SIG-M5 treated with dmso at 0.1 percent for 504 hours (cell line): Measurements from ENCODE around the gene DNAL1.

Experiments used
- DNase-seq: peaks from one replicate; lab custom pipeline; 2025; ENCODE audit not compliant: unreplicated experiment; lab: John Stamatoyannopoulos, UW

The DNAL1 gene

DNA sequence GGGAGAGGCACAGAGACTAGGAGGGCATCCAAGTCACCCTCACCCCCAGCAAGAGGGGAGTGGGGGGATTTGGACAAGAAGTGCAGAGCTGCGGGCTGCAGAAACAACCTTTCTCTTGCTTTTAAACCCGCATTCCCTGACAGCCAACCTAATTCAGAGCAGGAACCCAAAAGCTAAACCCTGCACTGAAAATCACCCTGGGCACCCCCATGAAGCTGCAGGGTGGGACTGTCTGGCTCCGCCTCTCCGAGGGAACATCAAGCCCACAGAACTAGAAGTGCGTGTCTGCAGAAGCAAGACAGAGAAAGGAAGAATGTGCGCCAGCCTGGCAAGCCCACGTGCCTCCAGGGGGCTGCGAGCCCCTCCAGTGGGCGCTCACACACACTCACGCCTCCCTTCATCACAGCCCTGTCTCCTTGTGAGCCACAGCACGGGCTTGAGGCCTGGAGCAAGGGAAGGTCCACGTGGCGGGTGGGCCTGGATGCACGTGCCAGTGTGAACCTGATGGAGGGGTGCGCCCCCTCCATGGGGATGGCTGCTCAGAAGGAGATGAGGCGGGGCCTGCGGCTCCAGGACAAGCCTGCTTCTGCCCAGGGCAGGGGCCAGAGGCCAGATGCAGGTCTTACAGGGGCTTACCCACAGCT, 97.2 kb downstream of the DNAL1 start:
- DNase-seq: peak; percentile 51

DNA sequence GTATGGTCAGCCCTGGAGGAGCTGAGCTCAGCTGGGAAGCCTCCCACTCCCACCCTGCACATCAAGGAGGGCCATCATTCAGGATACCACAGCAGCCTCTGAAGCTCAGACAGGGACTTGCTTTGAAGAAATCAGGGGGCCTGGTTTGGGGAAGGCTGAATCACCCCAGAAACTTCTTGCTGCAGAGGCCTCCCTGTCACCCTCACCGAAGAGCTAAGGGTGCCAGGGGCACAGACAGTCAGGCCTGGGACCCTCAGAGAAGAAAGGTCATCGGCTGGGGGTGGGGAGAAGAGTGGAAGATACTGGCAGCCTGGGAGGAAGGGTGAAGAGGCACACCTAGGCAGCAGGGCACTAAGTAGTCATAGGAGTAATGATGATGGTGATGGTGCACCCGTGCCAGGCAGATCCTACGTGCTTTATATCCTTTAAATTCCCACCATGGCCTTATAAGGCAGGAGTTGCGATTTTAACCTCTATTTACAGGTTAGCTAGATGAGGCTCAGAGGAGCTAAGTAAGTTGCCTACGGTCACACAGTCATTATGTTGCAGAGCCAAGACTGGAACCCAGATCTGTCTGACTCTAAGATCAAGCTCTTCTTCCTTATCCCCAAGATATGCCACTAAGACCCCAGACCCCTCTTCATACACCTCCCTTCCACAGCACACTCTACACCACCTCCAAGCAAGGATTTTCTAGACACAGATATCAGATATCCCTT, 97.9 kb downstream of the DNAL1 start:
- no peak for DNase-seq

DNA sequence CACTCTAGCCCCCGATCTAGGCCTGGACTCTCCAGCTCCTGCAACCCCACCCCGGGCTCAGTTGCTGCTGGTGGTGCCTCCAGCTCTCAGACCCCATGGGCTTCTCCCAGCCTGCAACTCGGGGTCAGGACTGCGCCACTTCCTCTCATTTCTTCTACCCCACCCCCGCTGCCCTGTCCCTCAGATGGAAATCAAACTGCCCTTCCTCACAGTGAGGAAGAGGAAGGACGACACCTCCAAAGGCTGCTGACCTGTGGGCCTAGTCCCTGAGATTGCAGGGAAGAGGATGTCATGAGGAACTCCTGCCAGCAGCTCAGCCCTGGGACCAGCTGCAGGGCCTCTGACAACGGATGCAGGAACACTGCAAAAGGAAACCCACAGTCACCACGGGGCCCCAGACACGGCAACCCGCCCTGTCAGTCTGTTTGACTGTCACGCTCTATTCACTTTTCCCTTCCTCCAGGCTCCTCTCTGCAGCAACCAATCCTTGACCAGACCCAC, 98.7 kb downstream of the DNAL1 start:
- DNase-seq: peak; percentile 80

DNA sequence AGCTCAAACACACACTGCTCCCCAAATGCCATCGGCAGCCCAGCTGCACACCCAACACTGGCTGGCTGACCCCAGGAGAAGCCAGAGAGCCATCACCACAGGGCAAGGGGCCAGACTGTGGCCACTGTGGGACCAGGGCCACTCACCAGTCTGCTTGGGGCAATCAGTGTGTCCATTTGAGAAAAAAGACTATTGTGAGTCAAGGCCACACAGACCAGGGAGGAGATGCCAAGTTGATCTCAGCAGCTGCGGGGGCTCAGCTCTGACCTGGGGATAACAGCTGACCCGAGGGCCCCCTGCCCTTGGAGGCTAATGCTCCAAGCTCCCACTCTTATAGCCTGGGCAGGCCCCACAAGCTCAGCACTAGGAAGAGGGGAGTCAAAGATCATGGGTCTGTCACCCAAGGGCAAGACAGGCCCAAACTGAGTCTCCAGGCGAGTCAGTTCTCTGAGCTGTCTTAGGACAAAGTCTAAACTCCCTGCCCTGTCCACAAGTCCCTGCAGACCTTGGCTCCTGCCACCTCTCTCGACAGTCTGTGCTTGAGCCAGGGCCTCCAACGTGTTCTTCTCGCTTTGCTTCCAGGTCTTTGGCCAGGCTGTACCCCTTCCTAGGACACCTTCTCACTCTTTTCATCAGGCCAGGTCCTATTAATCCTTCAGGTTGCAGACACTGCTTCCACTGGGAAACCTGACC, 99.5 kb downstream of the DNAL1 start:
- DNase-seq: no peak

DNA sequence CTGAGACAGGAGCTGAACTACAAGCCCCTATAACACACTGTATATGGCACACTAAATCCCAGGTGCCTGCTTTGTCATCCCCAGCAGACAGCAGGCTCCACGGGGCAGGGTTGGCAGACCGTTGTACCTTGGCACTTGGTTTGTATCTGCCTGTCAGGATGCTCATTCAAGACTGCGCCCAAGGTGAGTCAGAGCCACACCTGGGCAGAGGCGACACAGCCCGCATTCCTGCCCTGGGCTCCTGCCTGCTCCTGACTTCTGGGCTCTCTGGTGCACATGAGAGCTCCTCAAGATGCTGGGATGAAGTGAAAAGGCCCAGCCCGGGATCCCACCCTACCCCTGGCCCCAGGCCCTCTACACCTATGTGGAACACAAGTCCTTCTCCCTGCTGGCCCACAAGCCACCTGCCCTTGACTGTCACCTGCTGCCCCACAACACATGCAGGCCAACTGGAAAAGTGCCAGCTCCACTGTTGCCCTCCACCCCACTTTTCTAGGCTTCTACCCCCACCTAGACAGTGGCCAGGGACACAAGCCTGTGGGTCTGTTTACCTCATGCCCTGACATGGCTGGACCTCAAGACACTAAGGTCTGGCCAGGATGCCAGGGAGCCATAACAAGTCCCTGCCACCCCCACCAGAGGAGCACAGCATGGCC, 100.2 kb downstream of the DNAL1 start:
- DNase-seq: no peak

DNA sequence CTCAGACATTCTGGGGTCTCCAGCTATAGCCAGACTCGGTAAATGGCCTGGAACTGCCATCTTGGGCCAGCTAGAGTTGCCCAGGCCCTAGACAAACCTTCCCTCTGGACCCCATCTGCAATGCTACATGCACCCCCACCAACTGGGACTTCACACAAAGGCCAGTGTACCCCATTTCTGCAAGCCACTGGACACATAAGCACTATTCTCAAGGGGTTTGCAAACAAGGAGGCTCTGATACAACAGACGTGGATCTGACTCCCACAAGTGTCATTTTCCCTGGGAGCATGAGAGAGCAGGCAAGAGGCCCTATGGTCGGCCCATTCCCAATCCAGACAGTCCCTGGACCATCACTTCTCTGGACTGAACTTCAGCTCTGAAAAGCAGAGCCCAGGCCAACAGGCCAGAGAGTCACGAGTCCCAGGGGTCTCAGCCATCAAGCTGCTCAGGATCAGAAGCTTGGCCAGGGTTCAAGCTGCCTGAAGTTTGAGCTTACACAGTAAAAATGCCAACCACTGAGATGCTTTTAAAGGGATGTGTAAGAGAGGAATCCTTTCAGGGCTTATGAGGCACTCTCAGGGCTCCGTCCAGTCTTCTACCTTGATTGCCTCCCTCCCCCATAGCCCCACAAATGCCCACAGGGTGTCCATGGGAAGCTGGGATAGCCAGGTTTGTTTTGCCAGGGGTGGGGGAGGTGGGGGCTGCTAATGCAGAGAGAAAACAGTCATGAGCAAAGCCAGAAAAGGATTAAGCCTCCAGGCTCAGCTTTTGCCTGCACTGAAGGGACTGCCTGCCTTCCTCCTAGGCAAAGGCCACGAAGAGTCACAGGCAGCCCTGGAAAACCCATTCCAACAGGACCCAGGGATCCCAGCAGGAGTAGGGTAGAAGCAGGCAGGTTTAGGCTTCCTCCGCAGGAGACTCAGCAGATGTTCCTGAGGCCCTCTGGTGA, 101.1 kb downstream of the DNAL1 start:
- no peak for DNase-seq

DNA sequence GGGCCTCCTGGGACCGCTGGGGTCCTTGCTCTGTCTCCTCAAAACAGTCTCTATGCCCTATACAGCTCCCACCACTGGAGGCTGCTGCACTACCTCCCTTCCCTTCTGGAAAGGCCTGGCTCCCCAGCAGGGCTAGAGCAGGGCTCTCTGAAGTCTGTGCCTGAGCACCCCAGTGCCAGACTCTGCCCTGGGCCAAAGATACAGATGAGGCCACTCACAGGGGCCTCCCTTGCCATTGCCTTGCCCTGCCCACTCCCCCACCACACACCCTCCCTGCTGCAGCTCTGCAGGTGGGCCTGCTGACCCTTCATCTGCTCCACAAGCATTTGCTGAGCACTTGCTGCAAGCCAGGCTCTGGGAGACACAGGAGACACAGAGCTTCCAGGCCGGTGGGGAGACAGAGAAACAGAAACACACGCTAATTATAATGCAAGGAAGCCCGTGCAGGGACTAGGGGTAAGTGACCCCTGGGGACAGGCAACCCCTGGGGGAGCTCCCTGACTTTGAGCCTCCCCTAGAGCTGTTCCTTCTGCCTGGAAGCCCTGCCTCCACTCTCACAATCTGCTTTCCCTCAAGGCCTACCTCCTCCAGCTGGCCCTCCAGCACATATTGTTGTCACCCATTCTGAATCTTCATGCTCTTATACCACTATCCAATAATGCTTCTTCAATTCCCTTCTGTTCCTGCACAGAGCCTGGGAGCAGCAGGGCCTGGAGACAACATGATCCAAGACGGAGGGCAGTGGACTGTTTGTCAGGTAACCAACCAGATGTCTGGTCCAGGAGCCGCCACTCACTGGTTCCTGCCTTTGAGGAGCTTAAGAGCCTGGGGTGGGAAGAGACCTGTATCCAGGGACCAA, 102.0 kb downstream of the DNAL1 start:
- DNase-seq: no peak

DNA sequence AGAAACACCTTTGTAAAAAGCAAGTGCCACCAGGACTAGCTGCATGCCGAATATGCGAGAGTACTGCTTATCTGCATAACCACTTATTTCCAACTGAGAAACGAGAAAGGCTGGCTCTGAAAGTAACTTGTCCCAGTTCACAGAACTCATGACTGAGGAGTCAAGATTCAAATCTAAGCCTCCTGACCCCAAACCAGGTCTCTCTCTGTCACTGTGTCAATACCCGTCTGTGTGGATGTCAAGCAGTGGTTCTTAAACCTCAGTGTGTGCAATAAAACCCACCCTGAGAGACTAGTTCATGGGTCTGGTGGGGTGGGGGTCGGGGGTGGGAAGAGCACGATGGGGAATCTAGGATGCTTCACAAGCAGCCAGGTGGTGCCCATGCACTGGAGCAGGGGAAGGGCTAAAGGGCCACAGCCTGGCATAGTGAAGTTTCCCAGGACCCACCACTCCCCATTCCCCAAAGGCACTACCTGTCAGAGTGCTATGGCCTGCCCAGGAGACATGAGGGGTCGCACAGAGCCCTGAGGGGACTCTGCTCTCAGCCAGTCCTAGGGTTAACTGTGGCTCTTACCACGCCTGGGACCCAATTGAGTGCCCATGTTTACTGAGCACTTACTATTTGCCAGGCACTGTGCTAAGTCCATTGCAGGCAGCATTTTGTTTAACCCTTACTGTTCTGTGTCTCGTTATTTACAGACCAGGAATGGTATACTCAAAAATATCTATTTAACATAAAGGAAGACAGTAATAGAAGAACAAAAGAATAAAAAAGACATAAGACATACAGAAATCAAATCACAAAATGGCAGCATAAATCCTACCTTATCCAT, 102.8 kb downstream of the DNAL1 start:
- DNase-seq: no peak

DNA sequence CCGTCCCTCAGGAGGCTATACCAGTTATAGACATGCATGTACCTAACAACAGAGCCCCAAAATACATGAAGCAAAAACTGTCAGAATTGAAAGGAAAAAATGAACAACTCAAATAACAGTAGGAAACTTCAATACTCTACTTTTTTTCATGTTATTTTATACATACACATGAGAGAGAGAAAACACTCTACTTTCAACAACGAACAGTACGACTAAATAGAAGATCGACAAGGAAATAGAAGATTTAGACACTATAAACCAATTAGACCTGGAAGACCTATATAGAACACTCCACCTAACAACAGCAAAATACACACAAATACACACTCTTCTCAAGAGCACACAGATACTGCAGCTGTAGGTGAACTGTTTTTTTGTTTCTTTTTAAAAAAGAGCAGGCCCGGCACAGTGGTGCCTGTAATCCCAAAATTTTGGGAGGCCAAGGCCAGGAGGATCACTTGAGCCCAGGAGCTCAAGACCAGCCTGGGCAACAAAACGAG, 104.1 kb downstream of the DNAL1 start:
- no peak for DNase-seq

DNA sequence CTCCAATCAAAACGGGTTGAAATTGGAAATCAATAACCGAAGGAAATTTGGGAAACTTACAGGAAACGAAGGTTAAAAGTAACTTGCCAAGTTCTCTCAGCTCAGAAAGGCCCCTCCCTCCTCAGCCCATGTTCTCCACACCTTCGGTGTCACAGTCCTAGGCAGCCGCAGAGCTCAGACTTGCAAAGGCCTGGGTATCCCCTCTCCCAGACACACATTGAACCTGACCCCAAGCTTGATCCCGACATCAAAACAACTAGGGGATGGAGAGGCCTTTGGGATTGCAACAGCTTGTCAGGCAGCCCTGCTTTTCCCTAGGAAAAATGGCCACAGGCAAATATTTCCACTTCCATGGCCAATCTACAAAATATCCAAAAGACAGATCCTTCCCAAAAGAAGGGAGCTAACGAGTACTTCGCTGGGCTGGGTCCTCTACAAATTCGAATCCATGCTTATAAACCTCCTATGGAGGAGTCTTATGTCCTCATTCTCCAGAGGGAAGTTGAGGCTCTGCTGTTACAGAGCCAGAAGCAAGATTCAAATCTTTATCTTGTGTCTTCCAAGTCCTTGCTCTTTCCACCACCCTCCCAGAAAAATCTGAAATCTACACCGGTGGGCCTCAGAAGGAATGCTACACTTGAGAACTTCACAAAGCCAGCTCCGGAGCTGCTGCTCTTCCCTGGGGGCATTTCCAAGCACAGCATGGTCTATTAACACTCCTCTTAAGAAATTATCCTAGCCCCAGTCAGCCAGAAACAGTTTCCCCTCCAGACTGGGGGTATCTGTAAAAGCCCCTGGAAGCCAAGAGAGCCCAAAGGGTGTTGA, 105.1 kb downstream of the DNAL1 start:
- DNase-seq: no peak

DNA sequence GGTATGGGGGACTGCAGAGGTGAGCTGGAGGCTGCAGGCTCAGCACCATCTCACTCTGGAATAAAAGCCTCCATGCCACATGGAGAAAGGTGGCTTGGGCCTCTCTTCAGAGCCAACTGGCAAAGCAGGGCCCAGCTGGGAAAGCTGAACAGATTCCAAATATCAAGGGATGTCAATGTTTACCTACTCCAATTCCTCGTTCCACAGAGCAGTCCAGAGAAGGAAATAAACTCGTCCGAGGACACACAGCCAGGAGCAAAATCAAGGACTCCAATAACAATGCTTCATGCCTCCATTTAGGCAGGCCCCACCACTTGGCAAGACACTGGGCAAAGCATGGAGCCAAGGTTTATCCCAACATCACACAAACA, 105.7 kb downstream of the DNAL1 start:
- DNase-seq: no peak

DNA sequence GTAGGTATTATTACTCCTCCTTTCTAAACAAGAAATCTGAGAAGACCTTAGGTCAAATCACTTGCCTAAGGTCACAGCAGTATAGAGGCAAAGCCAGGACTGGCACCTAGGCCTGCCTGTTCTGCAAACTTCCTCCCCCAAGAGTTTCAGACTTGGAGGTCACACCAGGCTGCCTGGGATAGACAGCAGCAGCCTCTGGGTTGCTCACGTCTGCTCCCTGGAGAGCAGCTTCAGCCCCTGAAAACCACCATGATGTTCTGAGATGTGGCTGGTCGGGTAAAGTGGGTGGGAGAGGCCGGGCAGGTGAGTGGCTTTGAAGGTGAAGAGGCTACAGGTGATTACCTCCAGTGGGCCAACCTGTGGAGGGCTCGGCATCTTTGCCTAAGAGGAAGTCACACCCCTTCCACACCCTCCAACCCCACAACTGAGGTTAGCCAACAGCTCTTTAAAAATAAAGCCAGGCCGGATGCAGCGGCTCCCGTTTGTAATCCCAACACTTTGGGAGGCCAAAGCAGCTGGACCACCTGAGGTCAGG, 106.4 kb downstream of the DNAL1 start:
- DNase-seq: peak; percentile 21

DNA sequence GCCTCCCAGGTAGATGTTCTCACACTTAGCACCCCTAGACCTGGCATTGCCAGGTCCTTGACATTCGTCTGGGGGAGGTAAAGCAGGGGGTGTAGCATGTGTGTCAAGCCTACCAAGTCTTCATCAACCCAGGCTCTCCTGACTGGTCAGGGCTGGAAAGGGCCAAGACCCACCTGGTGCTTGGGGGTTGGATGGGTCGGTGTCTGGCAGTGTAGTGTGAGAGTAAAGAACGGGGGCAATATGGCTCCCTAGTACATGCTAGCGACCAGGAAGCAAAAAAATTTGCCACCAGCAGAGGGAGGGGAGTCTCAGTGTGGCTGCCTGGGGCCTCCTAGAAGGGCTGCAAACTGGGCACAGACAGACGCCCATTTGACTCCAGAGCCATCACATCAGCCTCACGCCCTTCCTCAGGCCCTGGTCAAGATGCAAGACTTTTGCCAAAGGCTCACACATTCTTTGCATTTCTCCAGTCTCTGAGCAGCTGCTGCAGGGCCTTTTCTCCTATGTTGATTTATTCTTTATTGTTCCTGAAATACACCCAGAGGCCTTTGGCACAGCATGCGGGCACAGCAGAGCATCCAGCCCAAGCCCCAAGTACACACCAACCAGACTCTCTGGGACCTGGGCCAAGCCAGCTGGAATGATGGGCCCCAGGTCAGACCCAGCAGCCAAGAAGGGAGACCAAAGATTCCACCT, 107.7 kb downstream of the DNAL1 start:
- no peak for DNase-seq
